MM.1S (cell line): ENCODE data around the gene LFNG.

Source experiments
- EZH2 ChIP-seq: fragments of 300-600 bp; sonication (generic); optimal IDR thresholded peaks from 2 replicates; pipeline ENCODE3; 2017; ENCODE audit warnings: low read depth, mild to moderate bottlenecking, antibody characterized with exemption, low read length, mixed read lengths
- EZH2phosphoT487 ChIP-seq: fragments of 300-600 bp; sonication (generic); IDR thresholded peaks from 2 replicates; pipeline ENCODE4 v1.6.1; 2018; ENCODE audit warnings: antibody characterized with exemption, low read length
- TF ChIP-seq, protein P1 (sequence below): fragments of 300-600 bp; sonication (generic); IDR thresholded peaks from 2 replicates; pipeline ENCODE4 v1.5.1; 2016; ENCODE audit warnings: antibody characterized with exemption, low read length, mixed read lengths

DNA sequence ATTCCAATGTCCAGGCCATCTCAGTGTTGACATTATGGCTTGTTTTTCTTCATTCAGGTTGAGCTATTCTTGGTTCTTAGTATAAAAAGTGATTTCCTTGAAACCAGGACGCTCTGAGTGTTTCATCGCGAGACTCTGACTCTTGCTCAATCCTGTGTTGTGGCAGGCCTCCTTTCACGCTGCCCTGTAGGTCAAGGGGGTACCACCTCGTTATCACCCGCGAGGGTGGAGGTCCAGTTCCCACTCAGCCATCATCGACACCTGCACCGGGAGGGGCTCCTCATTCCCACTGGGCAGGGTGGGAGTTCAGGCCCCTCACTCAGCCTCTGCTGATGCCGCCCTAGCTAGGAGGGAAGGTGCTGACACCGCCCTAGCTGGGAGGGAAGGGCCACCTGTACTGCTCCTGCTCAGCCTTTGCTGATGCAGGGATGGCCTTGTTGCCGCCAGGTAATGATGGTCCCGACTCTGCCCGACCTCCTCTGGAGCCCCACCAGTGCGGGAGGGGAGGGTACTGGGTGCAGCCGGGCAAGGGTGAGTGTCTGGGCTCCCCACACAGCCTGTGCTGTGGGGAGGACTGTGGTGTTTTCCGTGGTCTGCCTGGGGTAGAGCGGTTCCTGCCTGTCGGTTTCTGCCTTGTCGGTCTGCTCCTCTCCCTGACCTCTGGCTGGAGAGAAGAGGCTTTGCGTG lies 55.6 kb downstream of the LFNG start:
- TF ChIP-seq, protein P1, sequence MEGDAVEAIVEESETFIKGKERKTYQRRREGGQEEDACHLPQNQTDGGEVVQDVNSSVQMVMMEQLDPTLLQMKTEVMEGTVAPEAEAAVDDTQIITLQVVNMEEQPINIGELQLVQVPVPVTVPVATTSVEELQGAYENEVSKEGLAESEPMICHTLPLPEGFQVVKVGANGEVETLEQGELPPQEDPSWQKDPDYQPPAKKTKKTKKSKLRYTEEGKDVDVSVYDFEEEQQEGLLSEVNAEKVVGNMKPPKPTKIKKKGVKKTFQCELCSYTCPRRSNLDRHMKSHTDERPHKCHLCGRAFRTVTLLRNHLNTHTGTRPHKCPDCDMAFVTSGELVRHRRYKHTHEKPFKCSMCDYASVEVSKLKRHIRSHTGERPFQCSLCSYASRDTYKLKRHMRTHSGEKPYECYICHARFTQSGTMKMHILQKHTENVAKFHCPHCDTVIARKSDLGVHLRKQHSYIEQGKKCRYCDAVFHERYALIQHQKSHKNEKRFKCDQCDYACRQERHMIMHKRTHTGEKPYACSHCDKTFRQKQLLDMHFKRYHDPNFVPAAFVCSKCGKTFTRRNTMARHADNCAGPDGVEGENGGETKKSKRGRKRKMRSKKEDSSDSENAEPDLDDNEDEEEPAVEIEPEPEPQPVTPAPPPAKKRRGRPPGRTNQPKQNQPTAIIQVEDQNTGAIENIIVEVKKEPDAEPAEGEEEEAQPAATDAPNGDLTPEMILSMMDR = no peak
- TF ChIP-seq EZH2 = no peak
- no peak for TF ChIP-seq EZH2phosphoT487
